Cardiac septum (tissue), 1 donor: ENCODE results near the gene CALU. TPM values are rescaled to one million over a fixed set of nuclear protein-coding genes. Genes with fewer than 3 reads are reported as not detected.

ENCODE experiments used
- DNase-seq: peaks from one replicate; pipeline ENCODE4 v3.0.0-alpha.2; 2020; ENCODE audit warnings: low spot score
- intact Hi-C: fragments of 100-400 bp; cut with DNase I; formaldehyde crosslinking; loops from one replicate; pipeline ENCODE4 v1.14.0; 2022
- total RNA-seq: library from RNA; stranded (reverse); fragmentation: NEBNext Ultra II Directional; extraction: Animal tissue kit (Norgen Biotek cat#: 25700); gene quantifications from one replicate; pipeline ENCODE4 v1.2.1, GENCODE V29; 2021
- donor health status: DM: no; HTN: no; CAD: no.

CALU gene
- total RNA-seq, 1 donor from 2014 or later, result 326 TPM

- intact Hi-C loops, result no loop called here
- DNase-seq, result no peak
Observed at GRCh38 chr7:128741491-128741890, 2.3 kb downstream of the CALU start.

- no peak for DNase-seq
- intact Hi-C loops, result no loop called here
Observed at GRCh38 chr7:128742206-128742605, 3.0 kb downstream of the CALU start.

DNA sequence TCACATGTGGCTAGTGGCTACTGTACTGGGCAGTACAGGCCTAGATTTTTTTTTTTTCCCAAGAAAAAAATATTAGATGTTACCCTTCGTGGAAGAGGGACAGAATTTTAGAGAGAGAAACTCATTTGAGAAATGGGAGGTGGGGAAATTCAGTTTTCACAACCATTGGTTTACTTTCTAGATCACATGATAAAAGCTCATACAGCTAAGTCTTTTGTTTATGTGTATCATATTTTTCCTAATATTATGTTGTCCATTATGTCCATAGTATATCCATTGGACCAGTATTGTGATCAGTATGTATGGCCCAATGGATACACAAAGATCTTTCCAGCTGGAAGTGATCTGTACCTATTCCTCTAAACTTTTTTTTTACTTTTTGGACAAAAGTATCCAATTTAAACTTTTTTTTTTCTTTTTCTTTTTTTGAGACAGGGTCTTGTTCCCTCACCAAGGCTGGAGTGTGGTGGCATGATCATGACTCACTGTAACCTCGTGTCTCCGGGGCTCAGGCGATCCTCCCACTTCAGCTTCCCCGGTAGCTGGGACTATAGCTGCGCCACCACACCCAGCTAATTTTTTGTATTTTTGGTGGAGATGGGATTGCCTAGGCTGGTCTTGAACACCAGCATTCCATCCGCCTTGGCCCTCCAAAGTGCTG, 4.1 kb downstream of the CALU start:
- intact Hi-C loops, result no loop called here
- DNase-seq, result no peak

GRCh38 chr7:128744366-128744905, 5.3 kb downstream of the CALU start:
- DNase-seq, result no peak
- intact Hi-C loops, result no loop called here

- intact Hi-C loops, result no loop called here
- no peak for DNase-seq
Observed at GRCh38 chr7:128745706-128746105, 6.5 kb downstream of the CALU start.

DNA sequence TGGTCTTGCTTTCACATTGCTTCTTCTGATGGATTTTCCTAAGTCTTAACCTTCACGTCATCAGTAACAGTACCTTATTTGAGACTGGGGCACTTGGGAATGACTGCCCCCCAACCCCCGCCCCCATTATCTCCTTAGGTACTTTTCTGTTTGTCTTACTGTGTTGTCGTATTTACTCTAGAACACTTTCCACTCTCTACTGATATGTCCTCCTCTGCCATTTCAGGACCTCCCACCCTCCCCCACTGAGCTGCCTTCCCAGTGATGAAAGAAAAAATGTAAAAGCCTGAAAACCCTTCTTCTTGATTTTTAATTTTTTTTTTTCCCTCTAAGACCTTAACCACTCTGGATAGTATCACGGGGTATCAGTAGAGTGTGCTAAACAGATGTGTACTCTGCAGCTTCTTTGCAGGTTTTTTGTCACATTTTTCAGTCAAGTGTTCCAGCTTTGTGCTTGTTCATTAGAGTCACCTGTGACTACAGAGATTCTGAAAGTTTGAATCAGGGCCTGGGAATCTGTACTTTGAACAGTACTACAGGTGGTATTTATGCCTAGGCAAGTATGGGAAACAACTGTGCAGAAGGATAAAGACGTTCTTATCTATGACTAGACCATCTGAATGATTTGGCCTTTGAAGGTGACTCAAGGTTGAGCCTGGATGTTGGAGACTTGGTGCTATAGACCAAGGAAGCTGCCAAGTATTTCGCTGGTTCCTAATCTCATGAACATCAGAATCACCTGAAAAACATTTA, 8.3 kb downstream of the CALU start:
- DNase-seq, result no peak
- intact Hi-C loops, result no loop called here

DNA sequence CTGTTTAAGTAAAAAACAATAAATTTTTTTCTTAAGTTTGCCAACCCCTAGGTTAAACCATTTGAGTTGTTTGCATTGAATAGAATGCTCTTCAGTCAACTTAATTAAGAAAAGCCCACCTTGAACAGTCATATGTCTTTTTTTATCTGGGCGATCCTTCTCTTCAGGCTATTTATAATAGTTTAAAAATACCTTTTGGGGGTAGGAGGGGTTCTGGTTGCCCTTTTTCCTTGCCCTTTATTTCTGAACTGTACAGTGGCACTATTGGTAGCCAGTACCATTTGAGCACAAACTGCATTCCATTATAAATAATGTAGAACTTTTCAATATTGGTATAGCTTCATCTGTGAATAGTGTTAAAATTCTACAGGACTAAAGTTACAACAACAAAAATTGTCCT, 13.1 kb downstream of the CALU start:
- intact Hi-C loops, result no loop called here
- DNase-seq, result no peak

DNA sequence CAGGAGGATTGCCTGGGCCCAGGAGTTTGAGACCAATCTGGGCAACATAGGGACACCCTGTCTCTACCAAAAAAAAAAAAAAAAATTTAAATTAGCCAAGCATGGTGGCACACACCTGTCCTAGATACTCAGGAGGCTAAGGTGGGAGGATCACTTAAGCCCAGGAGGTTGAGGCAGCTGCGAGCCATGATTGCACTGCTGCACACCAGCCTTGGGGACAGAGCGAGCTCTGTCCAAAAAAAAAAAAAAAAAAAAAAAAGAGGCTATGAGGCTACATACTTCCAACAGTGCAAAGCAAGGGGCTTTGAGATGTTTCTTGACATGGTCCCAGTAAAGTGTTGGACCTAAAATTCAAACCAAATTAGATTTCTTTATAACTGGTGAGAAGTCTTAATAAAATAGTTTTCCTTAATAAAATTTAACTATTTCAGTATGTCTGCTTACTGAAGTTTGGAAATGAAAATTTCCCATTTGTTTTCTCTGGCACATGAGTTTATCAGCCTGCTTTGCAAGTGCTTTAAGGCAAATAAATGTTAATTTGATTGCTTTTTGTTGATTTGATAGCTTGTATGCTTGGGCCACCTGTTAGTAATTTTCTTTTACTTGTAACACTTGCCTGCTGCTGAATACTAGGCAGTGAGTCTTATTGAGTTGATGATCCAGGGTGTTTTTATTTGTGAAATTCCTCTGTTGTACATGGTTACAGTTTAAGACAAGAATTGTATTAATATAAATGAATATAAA, 16.1 kb downstream of the CALU start:
- DNase-seq, result no peak
- intact Hi-C loops, result loop anchor here (5.0 kb wide), 1 partner anchor 72 kb away; no protein-coding TSS in a partner anchor

DNA sequence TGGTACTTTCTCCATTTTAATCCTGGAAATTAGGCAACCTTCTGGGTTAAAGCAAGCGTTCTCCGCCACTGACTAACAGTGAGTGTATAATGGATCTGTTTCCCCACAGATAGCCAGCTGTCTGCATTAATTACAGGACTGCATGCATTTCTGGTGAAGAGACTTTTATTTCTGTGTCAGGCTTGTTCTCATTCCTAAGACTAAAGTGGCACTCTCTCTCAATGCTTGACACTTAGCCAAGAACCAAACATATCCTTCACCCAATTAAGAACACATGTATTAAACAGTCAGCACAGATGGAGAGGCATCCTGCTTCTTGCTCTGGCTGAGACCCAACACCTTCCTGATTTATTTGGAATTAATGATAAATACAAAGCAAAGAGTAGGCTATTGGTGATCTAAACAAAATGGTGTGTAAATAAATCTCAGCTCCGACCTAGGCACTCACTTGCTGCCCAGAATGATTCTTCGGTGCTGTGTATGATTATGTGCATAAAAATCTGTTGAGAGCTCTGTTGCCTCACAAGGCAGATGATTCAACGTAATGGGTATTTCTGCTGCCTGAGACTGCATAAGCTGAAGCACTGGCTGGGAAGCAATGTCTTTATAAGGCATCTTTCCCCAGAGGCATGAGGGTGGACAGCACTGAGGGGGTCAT, 16.8 kb downstream of the CALU start:
- intact Hi-C loops, result loop anchor here (5.0 kb wide), 1 partner anchor 71 kb away; no protein-coding TSS in a partner anchor
- no peak for DNase-seq

GRCh38 chr7:128757203-128757602, 18.0 kb downstream of the CALU start:
- intact Hi-C loops, result loop anchor here (5.0 kb wide), 1 partner anchor 70 kb away; no protein-coding TSS in a partner anchor
- no peak for DNase-seq

GRCh38 chr7:128758553-128758952, 19.4 kb downstream of the CALU start:
- intact Hi-C loops, result loop anchor here (5.0 kb wide), 1 partner anchor 69 kb away; no protein-coding TSS in a partner anchor
- no peak for DNase-seq

DNA sequence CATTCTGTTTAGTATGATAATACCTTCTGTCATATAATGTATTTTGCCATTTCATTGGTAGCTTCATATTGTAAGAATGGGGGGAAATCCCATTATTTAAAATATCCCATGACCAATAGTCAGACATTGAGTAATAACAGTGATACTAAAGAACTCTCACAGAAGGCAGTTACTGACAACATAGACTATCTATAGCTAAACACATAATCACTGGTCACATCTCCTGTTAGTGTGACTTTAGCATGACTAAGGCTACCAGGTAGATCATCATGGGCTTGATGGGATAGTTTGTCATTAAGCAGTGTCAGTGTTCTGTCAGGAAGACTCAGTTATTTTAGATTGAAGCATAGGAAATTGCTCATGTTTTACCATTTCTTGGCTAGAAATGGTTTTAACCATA, 20.1 kb downstream of the CALU start:
- intact Hi-C loops, result loop anchor here (5.0 kb wide), 1 partner anchor 68 kb away; no protein-coding TSS in a partner anchor
- DNase-seq, result no peak

DNA sequence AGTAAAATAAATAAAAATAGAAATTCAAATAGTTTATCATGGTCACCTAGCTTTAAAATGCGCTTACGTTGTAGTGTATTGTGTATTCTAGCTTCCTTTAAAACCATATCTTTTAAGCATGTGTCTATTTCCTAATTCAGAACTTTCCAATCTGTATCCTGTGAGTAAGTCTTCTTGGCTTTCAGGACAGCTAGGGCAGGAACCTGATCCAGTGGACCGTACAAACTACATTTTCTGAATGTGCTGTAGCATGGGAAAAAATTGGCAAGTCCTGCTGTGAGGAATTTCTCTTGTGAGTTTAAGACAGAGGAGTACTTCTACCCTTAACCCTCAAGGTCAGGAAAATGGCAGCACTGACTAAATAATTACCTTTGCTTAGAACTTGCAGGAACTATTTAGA, 24.4 kb downstream of the CALU start:
- no peak for DNase-seq
- intact Hi-C loops, result no loop called here

GRCh38 chr7:128767475-128768110, 28.4 kb downstream of the CALU start:
- no peak for DNase-seq
- intact Hi-C loops, result no loop called here

DNA sequence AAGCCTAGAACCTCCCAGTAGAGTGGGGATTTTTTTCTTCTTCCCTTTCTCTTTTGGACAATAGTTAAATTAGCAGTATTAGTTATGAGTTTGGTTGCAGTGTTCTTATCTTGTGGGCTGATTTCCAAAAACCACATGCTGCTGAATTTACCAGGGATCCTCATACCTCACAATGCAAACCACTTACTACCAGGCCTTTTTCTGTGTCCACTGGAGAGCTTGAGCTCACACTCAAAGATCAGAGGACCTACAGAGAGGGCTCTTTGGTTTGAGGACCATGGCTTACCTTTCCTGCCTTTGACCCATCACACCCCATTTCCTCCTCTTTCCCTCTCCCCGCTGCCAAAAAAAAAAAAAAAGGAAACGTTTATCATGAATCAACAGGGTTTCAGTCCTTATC, 31.1 kb downstream of the CALU start:
- intact Hi-C loops, result no loop called here

GRCh38 chr7:128773604-128774003, 34.4 kb downstream of the CALU start:
- no peak for DNase-seq
- intact Hi-C loops, result no loop called here

More for the DNA sequence above, 31.1 kb downstream of the CALU start:
- no peak for DNase-seq

- intact Hi-C loops, result no loop called here
- no peak for DNase-seq
Observed at GRCh38 chr7:128774029-128774689, 35.0 kb downstream of the CALU start.

DNA sequence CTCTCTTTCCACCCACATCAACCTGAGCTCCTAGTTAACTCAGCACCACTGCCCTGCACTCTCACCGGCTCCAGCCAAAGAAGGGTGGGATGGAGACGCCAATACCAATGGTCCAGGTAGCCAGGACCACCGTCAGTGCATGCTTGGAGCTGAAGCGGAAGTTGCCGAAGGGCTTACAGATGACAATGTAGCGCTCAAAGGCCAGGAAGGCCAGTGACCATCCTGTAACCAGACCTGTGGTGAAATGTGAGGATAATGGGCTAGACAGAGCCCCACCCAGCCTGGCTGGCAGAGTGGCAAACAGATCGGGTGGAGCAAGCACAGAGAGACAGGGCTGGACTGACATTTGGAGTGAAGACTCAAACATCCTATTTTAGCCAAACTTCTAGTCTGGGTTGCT, 35.8 kb downstream of the CALU start:
- no peak for DNase-seq
- intact Hi-C loops, result no loop called here
